IPS-15b (cell line): ENCODE measurements around the gene PARD3B.

Experiments
- H3K27me3 ChIP-seq: one replicate; pipeline ENCODE4 v1.6.1; 2013; ENCODE audit warnings: low read length; ENCODE audit not compliant: control insufficient read depth, insufficient read depth
- H3K36me3 ChIP-seq: one replicate; pipeline ENCODE4 v1.6.1; 2013; ENCODE audit warnings: low read length; ENCODE audit not compliant: control insufficient read depth, insufficient read depth
- H3K4me1 ChIP-seq: one replicate; pipeline ENCODE4 v1.6.1; 2013; ENCODE audit warnings: mild to moderate bottlenecking, low read length; ENCODE audit not compliant: control insufficient read depth, insufficient read depth
- H3K4me3 ChIP-seq: one replicate; pipeline ENCODE4 v1.5.1; 2013; ENCODE audit warnings: low read depth, low read length
- H3K9ac ChIP-seq: one replicate; pipeline ENCODE4 v1.6.1; 2013; ENCODE audit warnings: low read depth, mild to moderate bottlenecking, low read length
- H3K9me3 ChIP-seq: one replicate; pipeline ENCODE4 v1.6.1; 2013; ENCODE audit warnings: mild to moderate bottlenecking, low read length; ENCODE audit not compliant: control insufficient read depth, insufficient read depth

Gene PARD3B

GRCh38 chr2:204781941-204782340, 236.7 kb downstream of the PARD3B start:
- H3K36me3 ChIP-seq = no peaks in the 10 kb centered on the region
- H3K9ac ChIP-seq = no peak overlapping the region
- no peak overlapping the region for H3K4me3 ChIP-seq
- H3K27me3 ChIP-seq = no peaks in the 10 kb centered on the region
- H3K9me3 ChIP-seq = no peaks in the 10 kb centered on the region
- H3K4me1 ChIP-seq = no peaks in the 10 kb centered on the region

GRCh38 chr2:204790076-204790475, 244.8 kb downstream of the PARD3B start:
- Histone ChIP-seq H3K9me3 (no peaks in the 10 kb centered on the region), H3K4me3 (no peak overlapping the region), H3K27me3 (no peaks in the 10 kb centered on the region), H3K9ac (no peak overlapping the region), H3K36me3 (no peaks in the 10 kb centered on the region), H3K4me1 (no peaks in the 10 kb centered on the region)

GRCh38 chr2:204791230-204791629, 246.0 kb downstream of the PARD3B start:
- Histone ChIP-seq H3K4me3 (no peak overlapping the region), H3K9me3 (no peaks in the 10 kb centered on the region), H3K36me3 (no peaks in the 10 kb centered on the region), H3K27me3 (no peaks in the 10 kb centered on the region), H3K9ac (no peak overlapping the region), H3K4me1 (no peaks in the 10 kb centered on the region)

- Histone ChIP-seq H3K9ac (no peak overlapping the region), H3K36me3 (no peaks in the 10 kb centered on the region), H3K4me3 (no peak overlapping the region), H3K27me3 (no peaks in the 10 kb centered on the region), H3K9me3 (no peaks in the 10 kb centered on the region), H3K4me1 (no peaks in the 10 kb centered on the region)
Measured at GRCh38 chr2:204794624-204795023, 249.3 kb downstream of the PARD3B start.

GRCh38 chr2:204795156-204795555, 249.9 kb downstream of the PARD3B start:
- H3K4me3 ChIP-seq = no peak overlapping the region
- H3K27me3 ChIP-seq = no peaks in the 10 kb centered on the region
- H3K9me3 ChIP-seq = no peaks in the 10 kb centered on the region
- no peak overlapping the region for H3K9ac ChIP-seq
- H3K36me3 ChIP-seq = no peaks in the 10 kb centered on the region
- H3K4me1 ChIP-seq = no peaks in the 10 kb centered on the region

- Histone ChIP-seq H3K4me1 (no peaks in the 10 kb centered on the region), H3K36me3 (no peaks in the 10 kb centered on the region), H3K27me3 (no peaks in the 10 kb centered on the region), H3K9me3 (no peaks in the 10 kb centered on the region), H3K9ac (no peak overlapping the region), H3K4me3 (no peak overlapping the region)
Measured at GRCh38 chr2:204796581-204796980, 251.3 kb downstream of the PARD3B start.

- H3K36me3 ChIP-seq = no peaks in the 10 kb centered on the region
- no peak overlapping the region for H3K9ac ChIP-seq
- no peak overlapping the region for H3K4me3 ChIP-seq
- no peaks in the 10 kb centered on the region for H3K4me1 ChIP-seq
- H3K27me3 ChIP-seq = no peaks in the 10 kb centered on the region
- H3K9me3 ChIP-seq = no peaks in the 10 kb centered on the region
Measured at GRCh38 chr2:204799791-204800190, 254.5 kb downstream of the PARD3B start.

- no peaks in the 10 kb centered on the region for H3K36me3 ChIP-seq
- no peaks in the 10 kb centered on the region for H3K27me3 ChIP-seq
- H3K9me3 ChIP-seq = no peaks in the 10 kb centered on the region
- H3K4me1 ChIP-seq = no peaks in the 10 kb centered on the region
- no peak overlapping the region for H3K4me3 ChIP-seq
- no peak overlapping the region for H3K9ac ChIP-seq
Measured at GRCh38 chr2:204808494-204808893, 263.2 kb downstream of the PARD3B start.

- Histone ChIP-seq H3K36me3 (no peaks in the 10 kb centered on the region), H3K9ac (no peak overlapping the region), H3K9me3 (no peaks in the 10 kb centered on the region), H3K27me3 (no peaks in the 10 kb centered on the region), H3K4me3 (no peak overlapping the region), H3K4me1 (no peaks in the 10 kb centered on the region)
Measured at GRCh38 chr2:204824751-204825453, 279.6 kb downstream of the PARD3B start.

GRCh38 chr2:204825681-204826080, 280.4 kb downstream of the PARD3B start:
- no peaks in the 10 kb centered on the region for H3K27me3 ChIP-seq
- no peak overlapping the region for H3K4me3 ChIP-seq
- no peak overlapping the region for H3K9ac ChIP-seq
- H3K36me3 ChIP-seq = no peaks in the 10 kb centered on the region
- H3K4me1 ChIP-seq = no peaks in the 10 kb centered on the region
- no peaks in the 10 kb centered on the region for H3K9me3 ChIP-seq

GRCh38 chr2:204827701-204828590, 282.7 kb downstream of the PARD3B start:
- Histone ChIP-seq H3K36me3 (no peaks in the 10 kb centered on the region), H3K4me3 (no peak overlapping the region), H3K27me3 (no peaks in the 10 kb centered on the region), H3K4me1 (no peaks in the 10 kb centered on the region), H3K9me3 (no peaks in the 10 kb centered on the region), H3K9ac (no peak overlapping the region)
